Body of pancreas (tissue), 4 donors: ENCODE data around the gene CACNA2D4.

Experiments
- POLR2A ChIP-seq, 3 donors: fragments of 450-650 bp; IDR thresholded peaks; one replicate each; pipeline ENCODE4 v1.6.1; 2016; ENCODE audit warnings: antibody characterized with exemption in 3 of 3, mild to moderate bottlenecking in 2 of 3
- TF ChIP-seq, protein P1 (sequence below), 7 experiments: fragments of 450-650 bp in 4 of 7; fragments of 200-600 bp in 3 of 7; sonication (generic) in 3 of 7; IDR thresholded peaks; one replicate each; pipeline ENCODE4 v1.5.1; 2016 to 2019; ENCODE audit warnings: antibody characterized with exemption in 7 of 7

DNA sequence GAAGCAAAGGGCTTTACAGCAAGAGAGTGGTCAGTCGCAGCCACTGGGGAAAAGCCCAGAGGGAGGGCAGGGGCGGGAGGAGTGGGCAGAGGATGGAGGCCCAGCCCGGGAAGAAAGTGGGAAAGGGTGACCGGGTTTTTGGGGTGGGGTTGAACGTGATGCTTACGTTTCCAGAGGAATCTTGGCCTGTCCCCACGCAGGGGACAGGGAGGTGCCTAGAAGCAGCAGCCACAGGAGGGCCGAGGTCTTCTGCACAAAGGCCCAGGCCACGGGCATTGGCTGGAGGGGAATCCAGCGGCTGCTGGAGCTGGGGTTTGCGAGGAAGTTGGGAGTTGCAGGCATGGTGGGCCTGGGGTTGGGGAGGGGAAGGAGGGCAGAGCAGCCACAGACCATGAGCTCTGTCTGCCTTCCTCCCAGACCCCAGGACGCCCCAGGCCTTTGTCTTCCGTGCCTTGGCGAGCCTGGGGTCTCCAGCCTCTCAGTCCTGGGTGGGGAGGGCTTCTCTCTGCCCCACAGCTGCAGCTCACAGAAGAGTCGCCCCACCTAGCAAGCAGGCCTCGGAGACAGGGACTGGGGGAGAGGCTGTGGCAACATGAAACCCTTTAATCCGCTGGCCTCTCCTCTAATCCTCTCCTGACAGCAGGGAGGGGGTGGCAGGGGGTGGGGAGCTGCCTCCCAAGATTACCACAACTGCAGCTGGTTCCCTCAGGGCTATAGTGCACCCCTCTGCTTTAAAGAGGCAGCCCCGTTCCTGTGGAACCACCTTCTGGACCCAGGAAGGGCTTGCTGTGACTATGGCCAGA, at the start of gene CACNA2D4:
- TF ChIP-seq, protein P1, sequence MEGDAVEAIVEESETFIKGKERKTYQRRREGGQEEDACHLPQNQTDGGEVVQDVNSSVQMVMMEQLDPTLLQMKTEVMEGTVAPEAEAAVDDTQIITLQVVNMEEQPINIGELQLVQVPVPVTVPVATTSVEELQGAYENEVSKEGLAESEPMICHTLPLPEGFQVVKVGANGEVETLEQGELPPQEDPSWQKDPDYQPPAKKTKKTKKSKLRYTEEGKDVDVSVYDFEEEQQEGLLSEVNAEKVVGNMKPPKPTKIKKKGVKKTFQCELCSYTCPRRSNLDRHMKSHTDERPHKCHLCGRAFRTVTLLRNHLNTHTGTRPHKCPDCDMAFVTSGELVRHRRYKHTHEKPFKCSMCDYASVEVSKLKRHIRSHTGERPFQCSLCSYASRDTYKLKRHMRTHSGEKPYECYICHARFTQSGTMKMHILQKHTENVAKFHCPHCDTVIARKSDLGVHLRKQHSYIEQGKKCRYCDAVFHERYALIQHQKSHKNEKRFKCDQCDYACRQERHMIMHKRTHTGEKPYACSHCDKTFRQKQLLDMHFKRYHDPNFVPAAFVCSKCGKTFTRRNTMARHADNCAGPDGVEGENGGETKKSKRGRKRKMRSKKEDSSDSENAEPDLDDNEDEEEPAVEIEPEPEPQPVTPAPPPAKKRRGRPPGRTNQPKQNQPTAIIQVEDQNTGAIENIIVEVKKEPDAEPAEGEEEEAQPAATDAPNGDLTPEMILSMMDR (IDR thresholded peaks at IDR 0.05), result no peak
- TF ChIP-seq POLR2A (IDR thresholded peaks at IDR 0.05), result no peak
